ENCODE measurements around the gene GTPBP3. TPM values are rescaled to one million over a fixed set of nuclear protein-coding genes. Genes with fewer than 3 reads are reported as not detected.

Gene GTPBP3
- total and polyA plus RNA-seq, 2 of the 13 experiments (the other 11 are each of a cell fraction or from before 2014, with no cell fraction given) = 17.5 to 30.0 TPM

- TF ChIP-seq CREM (IDR thresholded peaks at IDR 0.05) (peak; percentile 64; the same call in 1 of the 2 replicates), CREM (CRISPR knock-in tag; IDR thresholded peaks at IDR 0.05) (0 out of 2 replicates have a peak, but pooled peaks have one; percentile 16), ZHX2 (IDR thresholded peaks at IDR 0.05; ENCODE audit: low read depth) (peak; percentile 85; the same call in 1 of the 2 replicates), ZHX2 (CRISPR knock-in tag; IDR thresholded peaks at IDR 0.05; ENCODE audit: borderline replicate concordance) (no peak)
Observed at GRCh38 chr19:17351815-17352435, 14.6 kb downstream of the GTPBP3 start (continued).

GRCh38 chr19:17352608-17353280 is 15.4 kb downstream of the GTPBP3 start:
- H3K4me3 ChIP-seq (replicated peaks in 1 of 3; ENCODE audit: insufficient read depth in 1 of 3, low read depth in 2 of 3, low read length in 3 of 3) = no peak overlapping the region
- no peaks in the 10 kb centered on the region for H3K9me3 ChIP-seq (ENCODE audit: low read length)
- CTCF ChIA-PET (ENCODE audit: low intra/inter-chr PET ratio, low total read pairs) = no interaction called here
- peak; percentile 49 for TF ChIP-seq ZFP36 (IDR thresholded peaks at IDR 0.05; ENCODE audit: borderline replicate concordance, low read depth, low read length, partially characterized antibody)
- TF ChIP-seq NAIF1 (CRISPR knock-in tag; IDR thresholded peaks at IDR 0.05; ENCODE audit: borderline replicate concordance) = no peak
- peak; percentile 47; the same call in 1 of the 2 replicates for TF ChIP-seq ZNF629 (CRISPR knock-in tag; conservative IDR thresholded peaks at IDR 0.05)
- no peak for TF ChIP-seq CCAR2 (optimal IDR thresholded peaks at IDR 0.05; ENCODE audit: low read depth, low read length)
- FAIRE-seq (no peak), DNase-seq (ENCODE audit: low spot score) (no peak), ATAC-seq (peak; percentile 23; the same call in 2 of the 3 replicates)
- H2AFZ ChIP-seq (ENCODE audit: low read length) = no peak overlapping the region
- POLR2A ChIA-PET = no interaction called here
- in situ Hi-C loops (cut with HindIII; ENCODE audit: extremely low pct_ligation_motif_present, low pct_unique_long_range_greater_than_20kb) (no loop called here), intact Hi-C loops (cut with micrococcal nuclease; ENCODE audit: unreplicated experiment) (no loop called here)
- BruUV-seq (replicated peaks) = no TSS peak
- no peaks in the 10 kb centered on the region for H3K36me3 ChIP-seq (replicated peaks in 1 of 2; ENCODE audit: control insufficient read depth in 1 of 2, insufficient read depth in 2 of 2, low read length in 2 of 2)
- H3K27ac ChIP-seq (ENCODE audit: extremely low read length, insufficient read depth, low read length) = no peak overlapping the region
- H3K9ac ChIP-seq (ENCODE audit: insufficient read depth, low read depth, low read length) = no peak overlapping the region
- H3K4me1 ChIP-seq (ENCODE audit: insufficient read depth, low read length) = peaks cover 19% of the 10 kb centered on the region
- peaks cover 1 to 28% of the 10 kb centered on the region in 2 experiments; a peak in 3 of 5 replicates for H3K27me3 ChIP-seq (ENCODE audit: control insufficient read depth in 1 of 2, insufficient read depth in 2 of 2, low read length in 2 of 2)
- no peak overlapping the region for H3K4me2 ChIP-seq (ENCODE audit: low read depth, low read length)
- no peaks in the 10 kb centered on the region for H3K79me2 ChIP-seq (ENCODE audit: insufficient read depth, low read length)
- H4K20me1 ChIP-seq (ENCODE audit: insufficient read depth, low read length) = no peaks in the 10 kb centered on the region
- 47% methylated on average over 12 of the region's 14 CpGs for WGBS (ENCODE audit: low lambda C conversion rate)
